GM19035 (cell line): ENCODE data around the gene ZNF451.
"Not testable (repeated sequence)": the region's sequence is repeated elsewhere in the genome, so short reads cannot be mapped to it uniquely, and the experiment has no call there.

Source experiments
- ATAC-seq: cut with Tn5 transposase; IDR thresholded peaks from one replicate; pipeline ENCODE4 v1.9.1; 2021; ENCODE audit not compliant: unreplicated experiment

The ZNF451 gene

DNA sequence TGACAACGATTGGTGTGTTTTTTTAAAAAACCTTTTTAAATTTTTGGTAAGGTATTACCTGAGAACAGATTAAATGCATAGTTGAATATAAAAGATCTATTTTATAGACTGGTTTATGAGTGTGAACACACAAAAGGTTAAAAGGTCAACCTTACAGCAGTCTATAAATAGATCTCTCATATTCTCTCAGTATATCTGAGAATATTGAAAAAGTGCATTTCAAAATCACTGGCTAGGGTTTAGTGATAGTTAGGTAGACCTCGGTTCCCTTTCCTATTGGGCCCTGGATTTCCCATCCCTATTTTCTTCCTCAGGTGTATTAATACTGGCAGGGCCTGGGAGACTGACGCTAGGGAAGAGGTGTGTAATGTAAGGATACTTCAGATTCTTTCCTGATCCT, 723 bp upstream of the ZNF451 start:
- ATAC-seq: no peak

DNA sequence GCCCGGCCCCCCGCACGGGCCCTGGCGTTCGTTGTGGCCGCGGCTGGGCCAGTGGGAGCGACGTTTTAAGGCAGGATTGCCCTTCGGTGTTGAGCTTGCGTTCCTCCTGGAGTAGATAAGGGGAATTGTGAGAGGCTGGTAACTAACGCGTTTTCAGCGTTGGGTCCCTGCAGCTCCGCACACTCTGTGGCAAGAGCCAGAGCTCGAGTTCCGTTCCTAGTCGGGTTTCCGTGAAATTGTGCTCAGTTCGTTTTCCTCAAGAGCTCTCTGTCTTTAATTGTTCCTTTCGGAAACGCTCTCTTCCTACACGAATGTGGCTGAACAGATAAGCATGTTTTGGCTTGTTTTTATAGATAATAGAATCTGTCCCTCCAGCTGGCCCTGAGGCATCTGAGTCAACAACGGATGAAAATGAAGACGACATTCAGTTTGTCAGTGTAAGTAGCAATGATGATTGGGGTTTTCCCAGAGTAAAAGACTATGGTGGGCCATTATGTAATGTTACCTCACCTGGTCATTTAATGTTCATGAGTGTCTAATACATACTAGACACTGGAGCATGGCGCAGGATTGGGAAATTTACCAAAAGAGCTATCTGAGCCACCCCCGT, 575 bp downstream of the ZNF451 start:
- peak; percentile 18 for ATAC-seq

GRCh38 chr6:57091375-57091774, 1.4 kb downstream of the ZNF451 start:
- ATAC-seq: not testable (repeated sequence)

DNA sequence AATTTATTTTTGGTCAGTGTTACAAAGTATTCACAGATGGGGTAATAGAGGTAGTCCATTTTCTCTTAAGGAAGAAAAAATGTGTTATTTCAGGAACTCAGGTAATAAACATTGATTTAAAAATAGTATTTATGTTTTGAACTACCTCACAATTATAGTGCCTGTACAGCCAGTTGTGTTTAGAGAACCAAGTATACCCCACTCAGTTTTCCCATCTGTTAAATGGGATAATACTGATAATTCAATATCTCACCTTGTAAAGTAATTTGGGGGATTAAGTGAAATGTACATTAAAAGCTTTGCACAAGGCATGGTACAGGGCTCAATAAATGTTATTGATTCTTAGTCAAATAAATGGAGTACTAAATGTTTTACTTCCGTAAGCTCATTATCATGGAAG, 4.7 kb downstream of the ZNF451 start:
- ATAC-seq: no peak

GRCh38 chr6:57097596-57097995, 7.6 kb downstream of the ZNF451 start:
- ATAC-seq: no peak

GRCh38 chr6:57102976-57103375, 13.0 kb downstream of the ZNF451 start:
- ATAC-seq: no peak

GRCh38 chr6:57104336-57104735, 14.3 kb downstream of the ZNF451 start:
- ATAC-seq: no peak

- no peak for ATAC-seq
These were observed 17.0 kb downstream of the ZNF451 start for GRCh38 chr6:57106990-57107389.

DNA sequence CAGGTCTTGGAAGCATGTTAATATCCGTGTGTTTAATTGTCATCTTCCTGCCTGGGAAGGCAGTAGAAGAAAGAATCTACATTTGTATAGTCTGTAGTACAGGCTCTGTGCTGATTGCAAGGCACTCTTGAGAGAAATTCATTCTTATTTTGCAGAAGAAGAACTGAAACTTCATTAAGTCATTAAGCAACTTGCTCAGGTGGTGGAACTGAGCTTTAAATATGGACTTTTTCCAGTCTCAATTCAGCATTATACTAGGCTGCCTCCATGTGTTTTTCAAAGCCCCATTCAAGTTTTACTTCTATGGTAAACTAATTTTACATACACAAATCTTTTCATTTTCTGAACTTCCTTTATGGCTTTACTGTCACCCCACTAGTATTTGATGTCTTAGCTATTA, 18.7 kb downstream of the ZNF451 start:
- ATAC-seq: peak; percentile 90

DNA sequence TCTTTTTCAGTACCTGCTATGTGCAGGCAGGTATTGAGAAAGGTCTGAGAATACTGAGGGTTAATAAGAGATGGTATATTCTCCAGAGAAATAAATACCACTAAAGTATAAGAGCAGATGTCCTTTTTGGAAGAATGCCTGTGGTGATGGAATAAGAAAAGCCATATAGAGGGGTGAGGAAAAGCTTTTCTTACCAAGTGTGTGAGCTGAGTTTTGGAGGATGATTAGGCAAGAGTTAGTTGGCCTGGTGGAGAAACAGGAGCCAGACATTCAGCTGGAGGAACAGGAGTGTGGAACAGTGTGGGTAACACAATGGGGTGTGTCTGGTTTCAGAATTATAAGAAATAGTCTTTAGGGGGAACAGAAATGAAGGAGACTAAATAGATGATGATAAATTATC, 19.9 kb downstream of the ZNF451 start:
- ATAC-seq: no peak

- ATAC-seq: no peak
These were observed 23.1 kb downstream of the ZNF451 start for GRCh38 chr6:57113105-57113504.

DNA sequence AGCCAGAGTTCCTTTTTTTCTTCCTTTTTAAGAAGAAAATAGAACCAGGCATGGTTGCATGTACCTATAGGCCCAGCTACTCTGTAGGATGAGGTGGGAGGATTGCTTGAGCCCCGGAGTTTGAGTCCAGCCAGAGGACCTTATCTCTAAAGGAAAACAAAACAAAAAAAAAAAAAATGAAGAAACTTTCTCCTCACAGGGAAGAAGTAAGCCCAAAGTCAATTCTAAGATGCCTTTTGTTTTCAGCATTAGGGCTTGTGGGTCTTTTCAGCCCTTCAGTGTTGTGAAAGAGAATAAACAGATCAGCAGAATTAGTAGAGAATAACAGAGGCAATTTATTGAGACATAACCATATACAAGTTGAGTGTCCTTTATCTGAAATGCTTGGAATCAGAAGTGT, 26.8 kb downstream of the ZNF451 start:
- ATAC-seq: no peak

DNA sequence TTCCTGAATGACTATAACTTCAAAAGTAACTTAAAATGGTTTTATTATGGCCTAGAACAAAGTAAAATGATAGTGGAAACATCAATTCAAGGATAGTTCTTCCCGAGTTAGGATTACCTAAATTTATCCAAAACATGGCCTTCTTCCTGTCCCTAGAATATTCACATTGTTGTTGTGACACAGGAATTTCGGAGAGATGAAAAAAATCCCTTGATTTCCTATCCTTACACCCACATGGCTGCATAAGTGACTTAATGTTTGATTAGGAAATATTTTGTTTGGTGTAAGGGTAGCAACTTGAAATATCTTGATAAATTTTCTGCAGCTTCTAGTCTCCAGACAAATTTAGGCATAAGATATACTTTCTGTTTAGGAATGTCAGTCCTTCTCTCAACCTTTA, 27.8 kb downstream of the ZNF451 start:
- ATAC-seq: no peak

DNA sequence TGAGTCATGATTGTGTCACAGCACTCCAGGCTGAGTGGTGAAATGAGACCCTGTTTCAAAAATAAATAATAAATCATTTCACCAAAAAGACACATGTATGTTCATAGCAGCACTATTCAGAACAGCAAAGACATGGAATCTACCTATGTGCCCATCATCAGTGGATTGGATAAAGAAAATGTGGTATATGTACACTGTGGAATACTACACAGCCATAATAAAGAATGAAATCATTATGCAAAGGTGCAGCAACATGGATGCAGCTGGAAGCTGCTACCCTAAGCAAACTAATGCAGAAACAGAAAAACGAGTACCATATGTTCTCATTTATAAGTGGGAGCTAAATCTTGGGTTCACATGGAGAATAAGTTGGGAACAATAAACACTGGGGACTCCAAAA, 33.1 kb downstream of the ZNF451 start:
- ATAC-seq: no peak

GRCh38 chr6:57127763-57128162, 37.8 kb downstream of the ZNF451 start:
- ATAC-seq: no peak

GRCh38 chr6:57130661-57131177, 40.7 kb downstream of the ZNF451 start:
- ATAC-seq: no peak

GRCh38 chr6:57134954-57135353, 45.0 kb downstream of the ZNF451 start:
- no peak for ATAC-seq

DNA sequence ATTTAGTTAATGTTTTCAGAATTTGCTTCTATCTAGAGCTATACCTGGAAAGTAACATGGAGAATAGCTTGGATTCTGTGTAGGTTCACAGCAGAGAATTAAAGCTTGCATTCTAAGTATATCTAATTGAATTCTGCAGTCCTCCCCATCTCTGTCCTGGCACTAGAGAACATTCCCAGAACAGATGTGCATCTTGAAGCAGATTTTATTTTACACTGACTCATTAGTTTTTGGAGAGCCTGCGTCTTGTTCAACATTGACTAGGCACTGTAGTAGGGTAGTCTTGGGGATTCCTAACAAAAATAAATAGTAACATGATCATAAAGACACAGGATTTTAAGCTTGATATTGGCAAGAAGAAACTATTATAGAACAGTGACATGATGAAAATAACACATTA, 45.9 kb downstream of the ZNF451 start:
- ATAC-seq: no peak

DNA sequence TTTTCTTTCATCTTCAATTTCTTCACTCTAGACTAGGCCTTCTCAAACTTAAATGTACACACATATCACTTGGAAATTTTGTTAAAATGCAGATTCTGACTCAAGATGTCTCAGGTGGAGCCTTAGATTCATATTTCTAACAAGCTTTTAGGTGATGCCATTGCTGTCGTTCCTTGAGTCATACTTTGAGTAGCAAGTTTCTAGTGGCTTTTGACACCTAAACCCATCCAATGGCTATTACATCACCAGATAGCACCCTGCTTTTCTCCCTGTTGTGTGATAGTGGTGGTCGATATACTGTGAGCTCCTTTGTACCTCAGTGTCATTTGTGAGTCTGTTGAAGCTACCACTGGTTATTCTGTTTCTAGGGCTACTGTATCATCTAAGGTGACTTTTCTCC, 47.4 kb downstream of the ZNF451 start:
- ATAC-seq: no peak

DNA sequence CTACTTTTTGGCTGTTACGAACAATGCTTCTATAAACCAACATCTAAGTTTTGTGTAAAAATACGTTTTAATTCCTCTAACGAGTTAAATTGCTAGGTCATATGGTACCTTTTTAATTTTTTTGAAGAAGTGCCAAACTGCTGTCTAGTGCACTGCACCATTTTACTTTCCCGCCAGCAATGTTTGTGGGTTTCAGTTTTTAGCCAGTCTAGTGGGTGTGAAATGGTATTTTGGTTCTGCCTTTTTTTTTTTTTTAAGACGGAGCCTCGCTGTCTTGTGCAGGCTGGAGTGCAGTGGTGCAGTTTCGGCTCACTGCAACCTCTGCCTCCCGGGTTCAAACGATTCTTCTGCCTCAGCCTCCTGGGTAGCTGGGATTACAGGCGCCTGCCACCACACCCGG, 48.0 kb downstream of the ZNF451 start:
- no peak for ATAC-seq

DNA sequence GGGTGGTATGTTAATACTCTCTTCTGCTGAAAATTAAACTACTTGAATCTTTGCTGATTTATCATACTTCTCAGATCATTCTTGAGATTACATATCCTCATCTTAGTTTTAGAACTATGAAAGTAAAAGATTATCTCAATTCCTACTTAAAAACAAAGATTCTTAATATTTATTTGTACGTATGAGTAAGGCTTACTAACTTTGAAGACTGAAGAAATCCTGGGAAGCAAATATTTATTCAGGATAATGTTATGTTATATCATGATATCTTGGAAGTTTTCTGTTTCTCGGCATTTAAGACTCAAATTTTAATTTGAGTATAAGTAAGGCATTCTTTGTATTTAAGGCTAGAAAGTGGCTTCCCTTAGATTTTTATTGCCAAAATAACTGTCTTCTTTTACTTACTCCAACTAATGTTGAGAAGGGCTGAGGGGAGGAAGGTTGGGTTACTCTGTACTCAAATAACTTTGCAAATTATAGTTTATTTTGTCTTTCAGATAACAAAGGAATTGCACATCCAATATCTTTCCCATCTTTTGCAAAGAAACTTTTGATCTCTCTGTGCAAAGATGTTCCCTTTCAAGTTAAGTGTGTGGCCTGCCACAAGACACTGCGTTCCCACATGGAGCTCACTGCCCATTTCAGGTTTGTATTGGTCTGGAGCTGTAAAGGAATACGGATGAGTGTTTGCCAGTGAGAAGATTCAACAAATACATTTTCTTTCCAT, 51.6 kb downstream of the ZNF451 start:
- ATAC-seq: no peak

- ATAC-seq: no peak
These were observed 52.2 kb downstream of the ZNF451 start for GRCh38 chr6:57142178-57142525.

- ATAC-seq: no peak
These were observed 53.7 kb downstream of the ZNF451 start for GRCh38 chr6:57143690-57144089.
